ENCODE results near the gene ABCG1. TPM values are rescaled to one million over a fixed set of nuclear protein-coding genes. Genes with fewer than 3 reads are reported as not detected.

Gene ABCG1
- total RNA-seq, 1 experiment from 2014 or later, result 2.5 TPM

GRCh38 chr21:42251654-42252324 is 32.8 kb downstream of the ABCG1 start:
- no peak for DNase-seq (ENCODE audit: low spot score)

DNA sequence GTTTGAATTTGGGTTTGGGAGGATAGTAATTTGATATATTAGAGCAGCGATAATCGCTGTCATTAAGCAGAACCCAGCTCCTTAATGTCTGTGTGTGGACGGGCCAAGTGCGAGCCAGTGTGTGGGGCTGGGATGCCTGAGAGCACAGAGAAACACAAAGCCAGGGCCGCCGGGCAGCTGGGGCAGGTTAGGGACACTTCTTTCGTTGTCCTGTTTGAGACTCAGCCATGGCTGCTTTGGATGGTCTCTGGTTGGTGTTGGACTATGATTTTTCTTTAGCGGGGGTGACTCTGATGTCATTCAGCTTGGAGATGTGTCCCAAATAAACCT is 33.4 kb downstream of the ABCG1 start:
- no peak for DNase-seq (ENCODE audit: low spot score)

- no peak for DNase-seq (ENCODE audit: low spot score)
These were observed 33.9 kb downstream of the ABCG1 start for GRCh38 chr21:42252778-42253340.

GRCh38 chr21:42253466-42253865 is 34.5 kb downstream of the ABCG1 start:
- DNase-seq (ENCODE audit: low spot score), result no peak

DNA sequence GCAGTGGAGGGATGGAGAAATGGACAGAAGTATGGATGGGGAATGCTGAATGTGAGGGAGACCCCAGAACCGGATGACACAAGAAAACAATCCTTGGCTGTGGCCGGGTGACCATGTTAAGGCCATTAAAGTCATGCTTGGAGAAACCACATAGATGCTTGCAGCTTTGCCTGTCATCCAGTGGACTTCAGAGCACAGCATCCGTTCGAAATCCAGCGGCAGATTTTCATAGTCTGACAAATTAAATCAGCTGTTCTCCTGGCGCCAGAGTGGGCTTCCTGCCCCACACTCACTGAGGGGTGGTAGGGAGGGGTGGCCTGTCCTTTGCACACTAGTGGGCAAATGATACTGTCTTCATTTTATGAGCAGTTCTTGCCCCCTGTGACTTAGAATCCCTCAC is 35.1 kb downstream of the ABCG1 start:
- DNase-seq (ENCODE audit: low spot score), result no peak

DNA sequence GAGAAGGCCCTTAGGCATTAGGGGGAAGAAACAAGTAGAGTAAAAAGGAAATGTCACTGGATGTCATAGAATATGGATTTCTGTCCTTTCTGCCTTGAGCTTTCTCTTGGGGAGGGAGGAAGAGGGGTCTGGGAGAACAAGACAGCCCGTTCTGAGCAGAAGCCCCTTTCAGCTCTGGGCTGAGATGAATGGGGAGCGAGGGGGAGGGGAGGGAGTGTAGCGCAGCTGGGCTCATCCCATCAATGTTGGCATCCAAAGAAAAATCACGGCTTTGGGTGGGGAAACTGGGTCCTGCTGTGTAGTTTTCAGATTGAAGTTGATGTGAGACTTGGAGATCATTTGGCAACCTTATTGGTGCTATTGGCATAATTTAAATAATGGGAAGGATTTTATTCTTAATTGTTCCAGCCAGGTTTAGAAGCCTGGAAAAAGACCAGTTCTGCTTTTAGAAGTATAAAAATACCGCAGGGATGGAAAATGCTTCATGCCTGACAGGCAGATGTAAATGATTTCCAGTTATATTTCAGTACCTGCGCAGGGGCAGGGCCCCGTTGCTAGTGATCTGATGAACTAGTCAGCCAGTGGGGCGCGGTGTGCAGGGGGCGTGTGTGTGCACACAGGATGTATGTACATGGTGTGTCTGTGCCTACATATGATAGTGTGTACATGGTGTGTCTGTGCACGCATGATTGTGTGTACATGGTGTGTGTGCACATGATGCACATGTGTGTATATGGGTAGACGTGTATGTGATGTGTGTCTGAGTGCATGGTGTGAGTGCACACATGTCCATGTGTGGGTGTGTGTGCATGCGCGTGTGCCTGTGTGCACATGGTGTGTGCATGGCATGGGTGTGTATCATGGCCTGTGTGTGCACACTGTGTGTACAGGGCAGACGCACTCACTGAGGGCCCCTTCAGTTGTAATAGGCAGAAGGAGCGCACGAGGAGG is 36.0 kb downstream of the ABCG1 start:
- no peak for DNase-seq (ENCODE audit: low spot score)

GRCh38 chr21:42255825-42256224 is 36.9 kb downstream of the ABCG1 start:
- no peak for DNase-seq (ENCODE audit: low spot score)

DNA sequence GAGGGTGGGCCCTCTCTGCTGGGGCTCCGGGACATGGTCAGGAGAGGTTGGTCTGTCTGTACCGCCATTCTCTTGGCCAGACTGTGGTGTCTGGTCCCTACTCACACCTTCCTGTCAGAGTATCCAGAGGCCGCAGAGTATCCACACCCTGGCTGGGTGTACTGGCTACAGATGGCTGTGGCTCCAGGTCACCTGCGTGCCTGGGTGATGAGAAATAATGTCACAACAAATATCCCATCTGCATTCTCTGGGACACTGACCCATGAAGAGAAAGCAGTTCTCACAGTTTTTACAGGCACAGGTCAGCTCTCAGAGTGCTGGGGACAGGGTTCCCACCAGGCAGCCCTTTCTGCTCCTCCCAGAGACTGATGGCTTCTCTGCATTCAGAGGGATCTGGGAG is 37.4 kb downstream of the ABCG1 start:
- no peak for DNase-seq (ENCODE audit: low spot score)

DNA sequence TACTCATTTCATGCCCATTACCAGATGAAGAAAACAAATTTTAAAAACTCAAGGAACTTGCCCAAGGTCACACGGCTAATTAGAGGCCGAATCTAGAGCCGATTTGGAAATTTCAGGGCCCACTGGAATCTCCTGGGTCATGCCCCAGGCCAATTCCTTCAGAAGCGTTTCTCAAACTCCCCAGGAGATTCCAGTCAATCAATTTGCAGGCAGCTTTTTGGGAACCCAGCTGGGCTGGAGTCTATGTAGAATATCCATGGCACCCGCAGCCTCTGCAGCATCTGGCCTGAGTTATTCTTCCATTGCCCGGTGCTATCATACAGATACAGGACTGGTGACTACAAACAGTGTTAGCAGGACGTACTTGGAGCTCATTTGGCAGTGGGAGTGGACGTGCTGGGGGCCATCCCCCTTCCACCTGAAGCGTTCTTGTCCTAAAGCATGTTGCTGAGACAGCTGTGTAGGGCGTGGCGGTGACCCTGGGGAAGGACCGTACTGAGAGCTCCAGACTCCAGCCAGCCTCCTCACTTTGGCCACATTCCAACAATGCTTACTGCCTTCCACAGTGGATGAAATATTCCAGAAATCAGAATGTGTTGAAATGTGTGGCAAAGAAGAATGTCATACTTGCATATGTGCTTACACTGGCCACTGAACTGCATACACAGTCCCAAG is 38.3 kb downstream of the ABCG1 start:
- no peak for DNase-seq (ENCODE audit: low spot score)

DNA sequence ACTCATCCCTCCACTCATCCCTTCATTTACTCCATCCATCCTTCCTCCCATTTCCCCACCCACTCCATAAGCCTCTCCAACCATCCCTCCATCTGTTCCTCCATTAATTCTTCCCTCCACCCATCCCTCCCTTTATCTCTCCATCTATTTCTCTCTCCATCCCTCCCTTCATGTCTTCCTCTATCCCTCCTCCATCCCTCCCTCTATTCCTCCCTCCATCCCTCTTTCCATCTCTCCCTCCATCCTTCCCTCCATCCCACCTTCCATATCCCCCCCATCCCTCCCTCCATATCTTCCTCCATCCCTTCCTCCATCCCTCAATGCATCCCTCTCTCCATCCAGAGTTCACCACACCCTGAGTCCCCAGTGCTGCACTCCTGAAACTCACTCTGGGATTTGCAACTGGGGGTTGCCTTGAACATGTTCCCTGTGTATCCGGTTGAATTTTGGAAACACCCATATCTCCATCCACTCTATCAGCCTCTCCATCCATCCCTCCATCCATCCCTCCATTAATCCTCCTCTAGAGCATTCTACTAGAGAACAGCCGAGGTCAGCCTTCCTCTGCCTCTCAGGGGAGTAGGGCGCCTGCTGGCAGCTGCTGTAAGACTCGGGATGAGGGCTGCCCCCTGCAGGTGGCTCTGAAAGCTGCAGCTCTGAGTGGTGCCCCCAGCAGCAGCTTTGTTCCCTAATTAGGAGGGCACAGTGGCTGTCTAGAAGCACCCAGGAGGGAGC is 39.4 kb downstream of the ABCG1 start:
- DNase-seq (ENCODE audit: low spot score), result peak; percentile 59

- DNase-seq (ENCODE audit: low spot score), result no peak
These were observed 40.0 kb downstream of the ABCG1 start for GRCh38 chr21:42258885-42259407.

DNA sequence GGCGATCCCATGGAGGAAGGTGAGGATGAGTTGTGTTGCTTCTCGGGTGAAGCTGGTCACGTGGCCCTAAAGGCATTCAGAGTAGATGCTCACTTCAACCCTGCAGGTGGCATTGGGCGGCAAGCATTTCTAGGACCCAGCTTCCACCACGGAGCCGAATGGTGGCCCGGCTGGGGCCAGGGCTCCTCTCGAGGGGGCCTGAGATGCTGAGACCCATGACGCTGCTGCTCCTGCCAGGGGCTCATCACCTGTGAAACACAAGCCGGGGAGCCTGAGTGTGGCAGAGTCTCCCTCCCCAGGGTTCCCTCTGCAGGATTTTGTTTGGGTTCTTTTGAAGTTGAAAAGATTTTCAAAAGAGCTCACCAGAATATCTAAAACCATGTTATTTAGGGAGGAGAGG is 41.2 kb downstream of the ABCG1 start:
- DNase-seq (ENCODE audit: low spot score), result no peak

DNA sequence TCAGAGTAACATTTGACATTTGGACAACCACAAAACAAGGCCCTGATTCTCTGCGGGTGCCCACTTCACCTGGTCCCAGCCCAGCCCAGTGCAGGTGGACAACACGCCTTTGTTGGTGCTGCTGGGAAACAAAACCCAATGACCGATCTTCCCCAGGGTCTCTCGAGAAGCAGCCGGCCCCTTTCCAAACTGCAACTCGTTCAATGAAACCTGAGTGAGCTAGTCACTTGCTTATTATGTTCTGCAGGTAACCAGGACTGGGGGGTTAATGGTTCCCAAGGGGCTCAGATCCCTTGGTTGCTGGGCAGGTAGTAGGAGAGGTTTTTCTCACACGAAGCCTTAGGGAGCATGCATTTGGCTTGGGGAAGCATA is 42.9 kb downstream of the ABCG1 start:
- DNase-seq (ENCODE audit: low spot score), result no peak

GRCh38 chr21:42262831-42263231 is 43.9 kb downstream of the ABCG1 start:
- DNase-seq (ENCODE audit: low spot score), result peak; percentile 90

DNA sequence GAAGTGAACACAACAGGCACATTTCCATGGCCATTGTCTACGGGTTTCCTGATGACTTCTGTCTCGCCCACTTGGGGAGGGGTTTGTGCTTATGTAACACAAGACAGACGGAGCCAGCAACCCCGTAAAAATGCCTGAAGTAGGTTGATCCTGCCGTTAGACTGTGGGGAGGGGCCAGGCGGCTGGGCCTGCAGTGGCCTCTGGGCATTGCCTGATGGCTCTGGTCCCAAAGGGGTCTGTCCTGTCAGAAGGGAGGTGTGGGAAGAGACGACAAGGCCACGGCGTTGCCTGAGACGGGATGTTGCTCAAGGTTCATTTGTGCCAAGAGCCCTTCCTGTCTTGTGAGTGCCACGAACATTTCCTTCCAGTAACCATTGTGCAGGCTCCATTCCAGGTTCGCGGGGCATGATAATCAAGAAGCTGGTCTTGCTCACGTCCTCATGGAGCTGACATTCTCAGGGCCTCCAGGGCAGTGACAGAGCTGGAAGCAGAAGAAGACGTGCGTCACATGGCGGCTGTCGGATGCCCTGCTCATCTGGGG is 44.7 kb downstream of the ABCG1 start:
- no peak for DNase-seq (ENCODE audit: low spot score)

- no peak for DNase-seq (ENCODE audit: low spot score)
These were observed 45.6 kb downstream of the ABCG1 start for GRCh38 chr21:42264245-42265195.

DNA sequence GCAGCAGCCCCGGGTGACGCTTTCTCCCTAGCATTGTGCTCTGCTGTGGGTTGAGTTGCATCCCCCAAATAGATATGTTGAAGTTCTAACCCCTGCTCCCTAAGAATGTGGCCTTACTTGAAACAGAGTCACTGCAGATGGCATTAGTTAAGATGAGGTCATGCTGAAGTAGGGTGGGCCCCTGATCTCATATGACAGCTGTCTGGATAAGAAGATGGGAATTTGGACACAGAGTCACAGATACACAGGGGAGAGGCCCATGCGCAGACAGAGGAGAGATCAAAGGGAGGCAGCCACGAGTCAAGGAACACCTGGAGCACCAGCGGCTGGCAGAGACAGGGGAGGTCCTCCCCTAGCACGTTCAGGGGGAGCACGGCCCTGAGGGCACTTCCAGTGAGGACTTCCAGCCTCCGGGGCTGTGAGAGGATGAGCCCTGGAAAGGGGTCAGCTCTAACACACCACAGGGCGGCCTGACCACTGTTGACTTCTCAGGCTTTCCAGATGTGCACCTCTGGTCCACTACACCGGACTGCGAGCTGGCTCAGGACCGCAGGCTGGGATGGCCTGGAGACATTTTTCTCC is 46.4 kb downstream of the ABCG1 start:
- no peak for DNase-seq (ENCODE audit: low spot score)

GRCh38 chr21:42266971-42267556 is 48.1 kb downstream of the ABCG1 start:
- no peak for DNase-seq (ENCODE audit: low spot score)

- DNase-seq (ENCODE audit: low spot score), result no peak
These were observed 50.4 kb downstream of the ABCG1 start for GRCh38 chr21:42269386-42269785.

Data from A172 (cell line).